Measurements from ENCODE around the gene ARPC4.
A peak's percentile ranks its signal among the peaks of the same experiment; 100 is the strongest.

The ARPC4 gene

DNA sequence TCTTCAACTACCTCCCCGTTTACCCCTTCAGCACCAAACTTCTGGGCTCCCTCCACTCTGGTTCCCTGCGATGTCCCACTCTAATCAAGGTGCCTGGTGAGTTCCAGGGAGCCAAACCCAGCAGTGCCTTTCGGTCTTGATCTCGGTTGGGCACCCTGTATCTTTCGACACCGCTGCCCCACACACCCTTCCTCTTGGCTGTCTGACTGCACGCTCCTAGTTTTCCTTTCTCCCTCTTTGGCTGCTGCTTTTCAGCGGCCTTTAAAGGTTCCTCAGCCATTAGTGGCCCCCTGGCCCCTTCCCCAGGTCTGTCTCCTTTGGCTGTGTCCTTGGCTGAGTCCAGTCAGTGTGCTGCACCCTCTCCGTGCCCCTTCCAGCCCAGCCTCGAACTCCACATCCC lies 18.0 kb downstream of the ARPC4 start:
- H3K4me3 ChIP-seq (replicated peaks; ENCODE audit: low read depth, low read length): peak overlapping the region; percentile 46; the same call in 1 of the 2 replicates
- DNase-seq (ENCODE audit: extremely low read depth, low read depth): no peak
- TF ChIP-seq CTCF (IDR thresholded peaks at IDR 0.05; ENCODE audit: low read depth, low read length, missing control alignments): no peak

- no peak for DNase-seq (ENCODE audit: extremely low read depth, low read depth)
- no peak overlapping the region for H3K4me3 ChIP-seq (replicated peaks; ENCODE audit: low read depth, low read length)
- TF ChIP-seq CTCF (IDR thresholded peaks at IDR 0.05; ENCODE audit: low read depth, low read length, missing control alignments): no peak
Measured at GRCh38 chr3:9812870-9813483, 20.1 kb downstream of the ARPC4 start.

GRCh38 chr3:9815986-9816385 lies 23.1 kb downstream of the ARPC4 start:
- no peak overlapping the region for H3K4me3 ChIP-seq (replicated peaks; ENCODE audit: low read depth, low read length)
- no peak for DNase-seq (ENCODE audit: extremely low read depth, low read depth)
- TF ChIP-seq CTCF (IDR thresholded peaks at IDR 0.05; ENCODE audit: low read depth, low read length, missing control alignments): no peak

DNA sequence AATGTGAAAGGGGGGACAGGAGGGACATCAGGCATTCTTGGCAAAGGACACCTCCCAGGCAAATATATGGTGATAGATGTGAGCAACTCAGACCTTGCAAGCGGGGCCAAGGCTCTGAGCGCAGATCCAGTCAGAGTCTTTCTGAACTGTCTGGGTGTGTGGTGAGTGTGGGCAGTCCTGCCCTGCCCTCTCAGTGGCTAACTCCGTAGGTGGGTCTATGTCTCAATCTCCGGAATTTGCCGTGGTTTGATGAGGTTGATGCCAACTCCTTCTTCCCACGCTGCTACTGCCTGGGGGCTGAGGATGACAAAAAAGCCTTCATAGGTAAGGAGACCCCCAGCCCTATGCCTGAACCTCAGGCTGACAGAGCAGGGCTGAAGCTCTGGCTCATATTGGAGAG lies 24.6 kb downstream of the ARPC4 start:
- H3K4me3 ChIP-seq (replicated peaks; ENCODE audit: low read depth, low read length): no peak overlapping the region
- no peak for DNase-seq (ENCODE audit: extremely low read depth, low read depth)
- TF ChIP-seq CTCF (IDR thresholded peaks at IDR 0.05; ENCODE audit: low read depth, low read length, missing control alignments): no peak

DNA sequence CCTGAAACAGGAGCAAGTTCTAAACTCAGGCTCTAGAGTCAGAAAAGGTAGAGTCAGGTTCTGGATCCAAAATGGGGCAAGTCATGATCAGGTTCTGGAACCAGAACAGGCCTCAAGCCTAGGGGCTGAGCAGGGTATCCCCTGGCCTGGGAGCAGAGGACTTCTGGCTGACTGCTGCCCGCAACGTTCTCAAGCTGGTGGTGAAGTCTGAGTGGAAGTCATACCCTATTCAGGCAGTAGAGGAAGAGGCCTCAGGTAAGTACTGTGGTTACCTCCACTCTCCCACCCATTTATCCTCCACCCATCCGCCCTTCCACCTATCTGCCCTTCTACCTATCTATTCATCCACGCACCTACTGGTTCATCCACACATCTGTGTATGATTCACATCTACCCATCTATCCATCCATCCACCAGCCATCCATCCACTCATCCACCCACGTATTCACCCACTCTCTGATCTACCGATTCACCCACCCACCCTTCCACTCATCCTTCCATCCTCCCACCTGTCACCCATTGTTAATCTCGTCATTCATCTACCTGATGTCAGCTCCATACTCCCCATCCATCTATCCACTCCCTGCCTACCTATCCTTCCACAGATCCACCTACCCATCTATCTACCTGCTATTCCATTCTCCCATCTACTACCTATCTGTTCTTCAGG lies 25.9 kb downstream of the ARPC4 start:
- no peak for DNase-seq (ENCODE audit: extremely low read depth, low read depth)
- no peak for TF ChIP-seq CTCF (IDR thresholded peaks at IDR 0.05; ENCODE audit: low read depth, low read length, missing control alignments)
- H3K4me3 ChIP-seq (replicated peaks; ENCODE audit: low read depth, low read length): no peak overlapping the region

- no peak for TF ChIP-seq CTCF (IDR thresholded peaks at IDR 0.05; ENCODE audit: low read depth, low read length, missing control alignments)
- no peak for DNase-seq (ENCODE audit: extremely low read depth, low read depth)
- H3K4me3 ChIP-seq (replicated peaks; ENCODE audit: low read depth, low read length): no peak overlapping the region
Measured at GRCh38 chr3:9820543-9820942, 27.7 kb downstream of the ARPC4 start.
